Measurements from ENCODE around the gene PPEF2. TPM values are rescaled to one million over a fixed set of nuclear protein-coding genes. Genes with fewer than 3 reads are reported as not detected.
"Not testable (repeated sequence)": the region's sequence is repeated elsewhere in the genome, so short reads cannot be mapped to it uniquely, and the experiment has no call there.

The PPEF2 gene, protein sequence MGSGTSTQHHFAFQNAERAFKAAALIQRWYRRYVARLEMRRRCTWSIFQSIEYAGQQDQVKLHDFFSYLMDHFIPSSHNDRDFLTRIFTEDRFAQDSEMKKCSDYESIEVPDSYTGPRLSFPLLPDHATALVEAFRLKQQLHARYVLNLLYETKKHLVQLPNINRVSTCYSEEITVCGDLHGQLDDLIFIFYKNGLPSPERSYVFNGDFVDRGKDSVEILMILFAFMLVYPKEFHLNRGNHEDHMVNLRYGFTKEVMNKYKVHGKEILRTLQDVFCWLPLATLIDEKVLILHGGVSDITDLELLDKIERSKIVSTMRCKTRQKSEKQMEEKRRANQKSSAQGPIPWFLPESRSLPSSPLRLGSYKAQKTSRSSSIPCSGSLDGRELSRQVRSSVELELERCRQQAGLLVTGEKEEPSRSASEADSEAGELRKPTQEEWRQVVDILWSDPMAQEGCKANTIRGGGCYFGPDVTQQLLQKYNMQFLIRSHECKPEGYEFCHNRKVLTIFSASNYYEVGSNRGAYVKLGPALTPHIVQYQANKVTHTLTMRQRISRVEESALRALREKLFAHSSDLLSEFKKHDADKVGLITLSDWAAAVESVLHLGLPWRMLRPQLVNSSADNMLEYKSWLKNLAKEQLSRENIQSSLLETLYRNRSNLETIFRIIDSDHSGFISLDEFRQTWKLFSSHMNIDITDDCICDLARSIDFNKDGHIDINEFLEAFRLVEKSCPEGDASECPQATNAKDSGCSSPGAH
- total RNA-seq (2014; rRNA removed; shearing (Covaris generic)) = not detected in 2 replicates
- polyA plus RNA-seq (2015; cell fraction: cytosol; rRNA removed) = not detected in 2 replicates
- 0.06 TPM in 1 of 2 replicates, not detected in the other for polyA plus RNA-seq (2015; cell fraction: nucleus; rRNA removed)

DNA sequence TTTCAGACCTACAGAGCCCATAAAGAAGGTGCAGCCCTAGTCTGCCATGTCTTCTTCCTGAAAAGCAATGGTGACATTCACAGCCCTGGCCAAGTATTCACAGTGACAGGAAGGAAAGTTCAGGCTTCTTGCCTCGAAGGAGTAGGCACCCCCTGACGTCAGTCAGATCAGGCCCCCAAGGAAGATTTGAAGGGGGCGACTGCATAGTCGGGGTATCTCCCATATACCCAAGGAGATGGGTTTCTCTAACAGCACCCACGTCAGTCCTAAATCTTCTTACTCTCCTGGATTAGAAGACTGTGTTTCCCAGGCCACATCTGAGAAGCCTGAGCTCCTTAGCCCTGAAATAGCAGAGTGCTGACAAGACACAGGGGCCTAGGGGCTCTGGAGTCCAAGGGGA, at the start of gene PPEF2:
PPEF2 (minus strand) TSS at position 101 of the 400 bp plus-strand sequence. CDS start 6,127 bp downstream, outside the sequence.
- DNase-seq (ENCODE audit: low read depth) = no peak

DNA sequence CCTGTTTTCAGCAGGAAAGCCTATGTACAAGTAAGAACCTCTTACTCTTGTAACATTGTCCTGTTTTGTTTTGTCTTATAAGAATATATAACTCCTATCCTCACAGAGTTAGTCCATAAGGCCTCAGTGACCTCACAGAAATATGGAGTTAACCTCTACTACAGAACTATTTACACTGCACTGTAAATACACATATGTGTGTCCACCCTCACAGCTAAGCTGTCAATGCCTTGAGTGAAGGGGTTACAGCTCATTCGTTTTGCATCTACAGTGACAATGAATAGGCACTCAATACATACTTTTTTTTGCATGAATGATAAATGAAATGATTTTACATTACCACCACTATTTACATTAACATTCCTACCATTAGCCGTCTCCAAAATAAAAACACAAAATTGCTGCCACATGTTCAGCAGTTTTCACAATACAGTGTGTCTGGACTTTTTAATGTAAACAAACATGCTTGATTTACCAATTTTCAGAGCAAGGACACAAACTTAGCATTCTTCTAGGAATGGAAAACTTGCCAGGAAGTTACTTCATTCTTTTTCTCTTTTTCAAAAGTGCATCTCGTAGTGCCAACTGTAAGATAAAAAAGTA, 48.1 kb upstream of the PPEF2 start:
- no peak for DNase-seq (ENCODE audit: low read depth)

DNA sequence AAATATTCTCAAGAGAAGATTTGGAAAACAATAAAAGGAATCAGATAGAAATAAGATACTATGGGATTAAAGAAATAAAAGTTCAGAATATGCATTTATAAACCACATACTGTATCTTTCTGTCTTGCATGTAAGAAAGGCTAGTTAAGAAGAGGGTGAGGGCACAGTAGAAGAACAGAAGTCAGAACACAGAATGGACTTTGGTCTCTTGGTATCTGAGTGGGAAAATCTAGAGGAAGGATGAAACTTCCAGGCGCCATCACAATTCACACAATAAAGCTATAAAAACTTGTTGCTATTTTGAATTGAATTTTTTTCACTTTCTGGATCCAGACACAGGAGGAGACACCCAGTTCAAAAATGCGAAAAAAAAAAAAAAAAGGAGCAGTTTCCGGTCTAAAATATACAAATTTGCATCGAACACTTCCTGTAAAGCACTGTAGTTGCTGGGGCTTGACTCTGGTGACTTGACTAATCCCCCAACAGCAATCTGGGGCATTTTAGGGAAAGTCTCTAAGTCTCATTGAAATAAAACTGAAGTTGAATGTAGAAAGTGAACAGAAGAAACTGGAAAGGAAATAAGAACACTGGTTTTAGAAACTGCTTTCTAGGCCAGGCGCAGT, 46.7 kb upstream of the PPEF2 start:
- DNase-seq (ENCODE audit: low read depth) = no peak

GRCh38 chr4:75940692-75941253, 38.5 kb upstream of the PPEF2 start, which contains the start of gene NAAA:
Gene NAAA (minus strand): TSS chr4:75941013. CDS start chr4:75940949, 64 bp downstream.
- no peak for DNase-seq (ENCODE audit: low read depth)

DNA sequence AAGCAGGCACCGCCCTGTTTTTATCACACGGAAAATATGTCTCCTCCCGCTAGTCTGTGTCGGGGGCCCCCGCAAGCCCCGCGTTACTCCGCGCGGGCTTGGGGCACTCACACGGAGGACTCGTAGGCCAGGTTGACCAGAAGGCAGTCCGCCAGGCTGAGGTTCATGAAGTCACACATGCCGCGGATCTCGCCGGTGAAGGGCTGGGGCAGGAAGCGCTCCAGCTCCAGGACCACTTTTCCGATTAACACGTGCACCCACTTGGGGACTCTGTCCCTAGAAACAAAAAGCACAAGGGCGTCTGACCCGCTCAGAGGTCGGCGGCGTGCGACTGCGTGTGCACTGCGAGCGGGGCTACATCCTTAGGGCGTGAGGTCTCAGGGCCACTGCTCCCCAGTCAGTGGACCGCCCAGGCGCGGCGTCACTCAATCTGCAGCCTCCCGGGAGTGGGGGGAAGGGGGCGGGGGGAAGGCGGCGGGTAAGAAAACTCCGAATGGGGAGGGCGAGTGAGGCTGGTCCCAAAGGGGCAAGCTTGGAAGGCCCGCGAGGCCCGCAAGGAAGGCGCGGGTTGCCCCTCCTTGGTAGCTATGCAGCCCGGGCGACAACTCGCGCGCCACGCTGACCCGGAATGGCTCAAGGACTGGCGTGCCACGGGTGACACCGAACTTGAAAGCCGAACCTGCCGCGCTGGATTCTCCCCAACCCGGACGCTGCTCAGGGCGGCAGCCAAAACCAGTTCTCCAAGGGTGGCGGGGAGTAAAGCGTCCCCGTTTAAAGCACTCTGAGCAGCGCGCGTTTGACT, 37.8 kb upstream of the PPEF2 start:
- no peak for DNase-seq (ENCODE audit: low read depth)

DNA sequence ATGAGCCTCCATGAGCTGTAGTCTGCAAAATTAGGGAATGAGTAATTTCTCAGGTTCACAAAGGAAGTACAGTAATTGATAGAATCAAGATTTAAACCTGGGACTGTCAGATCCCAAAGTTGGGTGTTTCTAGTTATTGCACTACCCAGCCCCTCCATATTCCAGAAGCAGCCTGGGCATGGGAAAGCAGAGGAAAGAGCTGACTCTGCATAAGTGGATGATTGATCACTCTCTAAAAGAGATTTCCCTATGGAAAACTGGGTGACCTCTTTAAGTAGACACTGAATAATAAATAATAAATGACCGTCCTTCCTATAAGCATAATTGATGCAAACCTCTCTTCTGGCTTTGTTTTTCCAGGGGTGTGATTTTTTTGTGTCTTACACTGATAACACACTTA, 33.4 kb upstream of the PPEF2 start:
- no peak for DNase-seq (ENCODE audit: low read depth)

GRCh38 chr4:75930152-75930551, 27.9 kb upstream of the PPEF2 start:
- no peak for DNase-seq (ENCODE audit: low read depth)

DNA sequence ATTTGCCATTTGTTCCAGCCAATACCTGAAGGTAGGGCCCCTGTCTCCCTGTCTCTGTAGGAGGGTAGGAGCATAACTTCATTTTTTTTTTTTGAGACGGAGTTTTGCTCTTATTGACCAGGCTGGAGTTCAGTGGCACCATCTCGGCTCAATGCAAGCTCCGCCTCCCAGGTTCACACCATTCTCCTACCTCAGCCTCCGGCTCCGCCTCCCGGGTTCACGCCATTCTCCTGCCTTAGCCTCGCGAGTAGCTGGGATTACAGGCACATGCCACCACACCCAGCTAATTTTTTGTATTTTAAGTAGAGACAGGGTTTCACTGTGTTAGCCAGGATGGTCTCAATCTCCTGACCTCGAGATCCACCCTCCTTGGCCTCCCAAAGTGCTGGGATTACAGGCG, 22.7 kb upstream of the PPEF2 start:
- not testable (repeated sequence) for DNase-seq (ENCODE audit: low read depth)

- DNase-seq (ENCODE audit: low read depth) = no peak
Measured at GRCh38 chr4:75924309-75924827, 22.1 kb upstream of the PPEF2 start.

- no peak for DNase-seq (ENCODE audit: low read depth)
Measured at GRCh38 chr4:75922588-75922987, 20.3 kb upstream of the PPEF2 start.

DNA sequence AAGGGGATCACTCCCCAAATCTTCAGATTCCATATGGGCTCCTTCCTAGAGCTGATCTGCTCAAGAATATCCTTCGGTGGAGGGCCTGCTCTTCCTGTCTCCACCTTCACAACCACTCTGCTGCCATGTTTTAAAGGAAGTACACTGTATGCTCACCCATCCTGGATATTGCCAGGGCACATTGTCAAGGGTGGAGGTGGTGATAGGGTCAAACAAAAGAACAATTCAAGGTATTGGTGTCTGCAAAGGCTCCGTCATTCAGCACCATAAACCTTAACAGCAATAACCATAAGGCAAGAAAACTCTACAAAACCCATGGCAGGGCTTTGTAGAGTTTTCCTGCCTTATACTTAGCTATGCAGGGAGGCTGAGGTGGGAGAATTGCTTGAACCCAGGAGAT, 19.7 kb upstream of the PPEF2 start:
- DNase-seq (ENCODE audit: low read depth) = no peak

- no peak for DNase-seq (ENCODE audit: low read depth)
Measured at GRCh38 chr4:75920327-75920726, 18.1 kb upstream of the PPEF2 start.

DNA sequence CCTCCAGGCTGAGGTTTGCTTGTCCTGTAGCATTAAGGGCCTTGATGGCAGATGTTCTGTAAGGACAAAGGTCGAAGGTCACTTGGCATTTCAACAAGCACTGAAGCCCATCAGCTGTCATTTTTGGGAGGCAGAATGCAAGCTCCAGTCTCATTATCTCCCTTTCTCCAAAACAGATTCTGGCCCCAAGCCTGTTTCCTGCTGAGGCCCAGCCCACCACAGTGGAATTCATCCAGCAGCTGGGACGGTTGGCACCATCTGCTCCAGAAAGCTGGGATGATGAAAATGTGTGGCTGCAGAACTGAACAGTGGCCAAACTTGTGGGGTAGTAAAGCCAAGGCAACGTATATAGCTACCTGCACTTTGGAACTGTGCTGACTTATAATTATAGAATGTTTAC, 17.7 kb upstream of the PPEF2 start:
- no peak for DNase-seq (ENCODE audit: low read depth)

DNA sequence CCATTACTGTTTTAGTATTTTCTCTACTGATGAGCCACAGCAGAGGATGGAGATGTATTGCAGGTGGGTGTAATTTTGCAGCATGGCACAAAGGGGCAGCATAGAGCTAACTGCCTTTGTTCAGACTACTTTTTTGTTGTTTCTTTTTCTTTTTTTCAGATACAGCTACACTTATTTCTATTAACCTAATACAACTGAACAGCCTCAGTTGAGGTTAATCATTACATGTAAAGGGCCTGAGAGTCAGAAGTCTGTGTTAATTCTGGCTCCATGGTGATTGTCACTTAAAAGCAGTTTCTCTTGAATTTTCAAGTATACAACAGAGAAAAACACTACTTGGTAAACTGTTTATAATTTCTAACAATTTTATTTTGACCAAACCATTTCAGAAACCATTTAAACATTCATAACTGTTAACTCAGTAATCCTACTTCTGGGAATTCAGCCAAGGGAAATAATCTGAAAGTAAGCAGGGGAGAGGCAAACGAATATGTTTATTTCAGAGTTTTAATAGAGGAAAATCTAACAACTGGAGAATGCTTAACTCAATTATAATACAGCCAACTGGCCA, 13.9 kb upstream of the PPEF2 start:
- peak; percentile 32 for DNase-seq (ENCODE audit: low read depth)

DNA sequence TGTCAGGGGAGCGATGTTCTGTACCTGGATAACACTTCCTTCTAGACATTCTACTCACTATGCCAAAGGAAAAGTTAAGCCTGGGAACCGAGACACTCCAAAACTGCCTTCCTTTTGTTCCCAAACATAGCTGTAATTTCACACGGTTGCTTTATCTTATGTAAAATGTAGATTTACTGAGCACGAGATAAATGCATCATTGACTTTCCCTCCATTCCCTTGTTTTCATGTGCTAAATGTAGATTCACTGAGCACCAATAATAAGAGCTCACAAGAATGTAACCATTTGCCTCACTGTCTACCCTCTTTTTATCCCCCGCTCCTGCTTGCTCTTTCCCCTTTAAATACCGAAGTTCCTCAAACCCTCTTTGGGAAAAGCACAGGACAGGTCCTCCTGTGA, 10.7 kb upstream of the PPEF2 start:
- DNase-seq (ENCODE audit: low read depth) = no peak

- not testable (repeated sequence) for DNase-seq (ENCODE audit: low read depth)
Measured at GRCh38 chr4:75910831-75911230, 8.6 kb upstream of the PPEF2 start.

GRCh38 chr4:75909405-75909804, 7.2 kb upstream of the PPEF2 start:
- no peak for DNase-seq (ENCODE audit: low read depth)

GRCh38 chr4:75908555-75908954, 6.3 kb upstream of the PPEF2 start:
- no peak for DNase-seq (ENCODE audit: low read depth)

- DNase-seq (ENCODE audit: low read depth) = no peak
Measured at GRCh38 chr4:75907966-75908365, 5.7 kb upstream of the PPEF2 start.

- no peak for DNase-seq (ENCODE audit: low read depth)
Measured at GRCh38 chr4:75904076-75904475, 1.8 kb upstream of the PPEF2 start.

Data from HT1080 (cell line).